Stimulated activated CD8-positive, alpha-beta memory T cell treated with anti-CD3 and anti-CD28 coated beads, Interleukin-2, amount 100 ng/mL, for 1 hour (primary cell): ENCODE data around the gene ESRRB.

Source experiments
- DNase-seq, 2 donors: peaks; one replicate each; pipeline ENCODE4 v3.0.0-alpha.2; 2020; ENCODE audit warnings: low read depth in 2 of 2

Gene ESRRB

DNA sequence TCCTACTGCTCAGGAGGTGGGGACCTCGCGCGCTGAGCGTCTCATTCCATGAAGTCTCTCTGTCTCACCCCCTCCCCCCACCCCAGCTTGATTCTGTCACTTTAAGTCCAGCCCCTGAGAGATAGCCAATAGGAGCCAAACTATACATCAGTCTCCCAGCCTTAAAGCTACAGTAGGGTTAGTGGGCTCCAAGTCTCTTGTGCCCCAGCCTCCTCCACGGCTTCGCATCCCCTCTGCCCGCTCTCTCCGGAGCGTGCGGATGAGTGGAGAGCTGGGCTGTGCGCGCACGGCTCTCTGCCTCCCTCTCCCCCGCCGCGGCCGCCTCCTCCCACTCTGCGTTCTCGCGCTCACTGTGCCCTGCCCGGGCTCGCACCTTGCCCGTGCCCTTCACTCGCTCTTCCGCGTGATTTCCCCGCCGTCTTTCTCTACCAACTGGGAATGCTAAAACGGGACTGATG lies at the start of gene ESRRB:
Gene ESRRB (plus strand): TSS at position 191 of the 458 bp plus-strand sequence. CDS start 265 bp downstream, at position 456.
- DNase-seq, result no peak

DNA sequence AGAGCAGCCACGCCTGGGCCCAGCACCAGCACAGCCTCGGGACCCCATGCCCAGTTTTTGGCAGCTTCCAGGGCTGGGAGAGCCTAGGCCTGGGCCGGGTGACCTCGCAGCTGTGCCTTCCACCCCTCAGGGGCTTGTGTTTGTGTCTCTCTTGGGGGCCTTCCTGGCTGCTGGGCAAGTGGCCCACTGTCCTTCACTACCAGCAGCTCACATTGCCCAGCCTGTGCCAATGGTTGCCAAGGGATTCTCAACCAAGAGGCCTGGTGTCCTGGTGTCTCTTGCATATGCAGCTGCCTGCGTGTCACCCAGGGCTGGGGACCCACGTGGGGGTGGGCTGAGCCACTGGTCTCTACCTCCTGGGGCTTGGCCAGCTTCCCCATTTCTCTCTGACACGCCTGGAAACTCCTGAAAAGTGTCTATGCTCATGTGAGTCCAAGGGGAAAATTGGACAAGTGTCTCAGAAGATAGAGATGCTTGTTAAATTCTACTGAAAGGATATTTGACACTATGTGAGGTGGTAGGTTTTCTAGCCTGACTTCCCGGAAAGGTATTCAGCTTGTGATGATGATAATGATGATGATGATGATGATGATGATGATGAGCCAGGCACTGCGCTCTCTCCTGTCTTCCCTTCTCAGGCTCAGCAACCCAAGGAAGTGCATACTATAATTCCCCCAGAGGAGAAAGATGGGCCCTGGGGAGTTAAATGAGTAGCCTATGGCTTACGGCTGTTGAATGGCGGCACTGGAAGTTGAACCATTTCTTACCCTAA lies 48.8 kb upstream of the ESRRB start:
- no peak for DNase-seq

DNA sequence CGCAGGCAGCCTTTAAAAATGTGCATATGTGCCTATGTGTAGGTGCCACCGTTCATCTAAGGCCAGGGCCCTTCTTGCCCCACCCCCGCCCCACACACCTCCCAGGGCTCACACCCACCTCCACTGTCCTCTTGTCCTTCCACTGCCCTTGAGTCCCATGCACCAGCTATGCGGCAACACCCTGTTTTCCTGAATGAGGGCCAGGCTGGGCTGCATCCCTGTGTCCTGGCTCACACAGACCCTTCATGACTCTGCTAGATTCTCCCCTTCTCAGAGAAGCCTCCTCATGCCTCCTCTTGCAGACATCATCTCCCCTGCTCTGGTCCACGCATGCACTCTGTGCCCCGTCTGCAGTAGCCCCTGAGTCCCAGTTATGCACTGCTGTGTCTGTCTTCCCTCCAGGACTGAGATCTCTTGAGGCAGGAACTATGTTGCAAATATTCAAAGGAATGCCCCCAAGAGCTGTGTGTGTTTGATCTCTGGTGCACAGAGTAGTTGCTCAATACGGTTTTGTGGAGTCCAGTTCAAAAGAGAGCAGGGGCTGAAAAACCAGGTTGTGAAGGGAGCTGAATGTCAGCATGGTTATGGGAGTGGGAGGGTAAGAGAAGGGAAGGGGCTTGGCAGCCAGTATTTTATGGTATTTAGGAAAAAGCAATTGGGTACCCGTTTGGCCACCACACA lies 47.3 kb upstream of the ESRRB start:
- DNase-seq, result no peak

DNA sequence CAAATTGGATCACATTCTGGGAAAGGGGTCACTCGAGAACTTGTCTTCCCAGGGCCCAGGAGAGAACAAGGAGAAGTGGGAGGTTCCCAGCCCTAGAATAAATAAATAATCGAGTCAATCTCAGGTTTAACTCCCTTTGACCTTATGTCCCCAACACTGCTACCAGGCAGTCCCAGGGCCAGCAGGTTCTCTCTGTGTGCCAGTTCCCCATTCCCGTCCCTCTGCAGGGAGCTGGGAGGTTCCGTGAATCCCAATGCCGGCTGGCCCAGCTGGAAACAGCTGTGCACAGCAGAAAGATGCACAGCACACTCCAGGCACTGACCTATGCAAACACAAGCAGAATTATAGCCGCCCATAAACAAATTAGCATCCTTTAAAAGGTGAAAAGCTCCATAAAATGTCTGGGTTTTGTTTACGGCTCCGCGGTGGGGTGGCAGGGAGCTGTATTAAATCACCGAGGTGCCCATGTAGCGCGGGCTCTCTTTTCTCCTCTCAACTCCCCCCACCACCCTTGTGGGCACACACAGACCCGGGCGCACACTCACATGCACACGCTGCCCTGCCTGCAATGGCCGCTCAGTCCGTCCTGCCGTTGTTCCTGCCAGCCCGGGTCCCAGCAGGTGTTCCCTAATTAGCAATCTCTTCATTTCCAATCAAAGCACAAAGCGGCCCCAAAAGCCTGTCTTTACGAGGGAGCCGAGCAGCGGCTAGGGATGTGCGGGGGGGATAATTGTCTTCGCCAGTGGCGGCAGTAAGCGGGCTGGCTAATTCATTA lies 46.6 kb upstream of the ESRRB start:
- no peak for DNase-seq

DNA sequence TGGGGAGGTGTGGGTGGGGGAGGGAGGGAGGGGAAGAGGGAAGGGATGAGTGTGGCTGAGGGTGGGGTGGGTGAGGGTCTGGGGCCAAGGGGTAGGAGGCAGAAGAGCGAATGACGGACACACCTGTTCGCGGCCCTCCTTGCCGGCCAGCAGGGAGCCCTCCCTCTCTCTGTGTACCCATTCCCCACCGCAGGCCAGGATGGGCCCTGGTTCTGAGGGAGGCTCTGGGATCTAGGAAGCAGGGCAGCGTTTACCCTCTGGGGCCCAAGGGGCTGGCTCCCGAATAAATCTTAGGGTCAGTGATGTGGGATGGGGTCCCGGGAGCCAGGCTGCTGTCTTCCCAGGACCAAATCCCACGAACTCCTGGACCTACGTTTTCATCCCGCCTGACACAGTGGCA lies 46.0 kb upstream of the ESRRB start:
- DNase-seq, result no peak

DNA sequence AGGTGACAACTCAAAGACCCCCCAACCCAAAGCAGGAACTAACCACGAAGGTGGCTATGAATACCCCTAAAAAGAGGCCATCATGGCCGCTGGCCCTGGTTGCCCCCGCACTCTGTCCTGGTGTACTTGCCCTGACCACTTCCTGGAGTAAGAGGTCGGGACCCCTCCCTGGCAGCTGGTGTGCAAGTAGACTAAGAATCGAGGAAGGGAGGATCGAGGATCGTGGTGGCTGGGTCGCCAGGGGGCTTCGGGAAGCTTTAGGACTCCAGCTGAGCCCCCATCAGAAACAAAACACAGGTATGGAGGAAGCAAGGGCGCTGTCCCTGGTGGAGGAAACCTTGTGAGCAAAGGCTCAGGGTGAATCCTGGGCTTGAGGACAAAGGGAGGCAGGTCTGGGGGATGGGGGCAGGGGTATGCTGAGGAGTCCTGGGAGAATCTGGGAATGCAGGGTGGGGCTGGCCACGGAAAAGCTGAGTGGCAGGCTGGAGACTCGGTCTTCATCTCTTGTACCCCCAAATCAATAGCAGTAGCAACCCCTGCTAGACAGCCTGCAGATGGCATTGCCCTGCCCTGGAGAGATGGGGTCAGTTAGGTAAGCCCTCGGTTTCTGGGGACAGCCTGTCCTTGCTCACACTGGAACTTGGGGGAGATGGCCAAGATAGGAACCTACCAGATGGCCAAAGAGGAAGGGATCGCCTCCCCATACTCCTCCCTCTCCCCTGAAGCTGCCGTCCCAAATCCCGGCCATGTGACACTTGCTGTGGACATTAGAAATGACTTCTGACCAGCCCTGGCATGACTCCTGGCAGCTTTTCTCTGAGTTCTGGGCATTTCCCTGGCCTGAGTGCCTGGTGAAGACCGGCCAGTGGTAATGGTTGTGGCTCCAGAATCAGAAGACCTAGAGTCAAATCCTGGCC lies 45.3 kb upstream of the ESRRB start:
- DNase-seq, result no peak

DNA sequence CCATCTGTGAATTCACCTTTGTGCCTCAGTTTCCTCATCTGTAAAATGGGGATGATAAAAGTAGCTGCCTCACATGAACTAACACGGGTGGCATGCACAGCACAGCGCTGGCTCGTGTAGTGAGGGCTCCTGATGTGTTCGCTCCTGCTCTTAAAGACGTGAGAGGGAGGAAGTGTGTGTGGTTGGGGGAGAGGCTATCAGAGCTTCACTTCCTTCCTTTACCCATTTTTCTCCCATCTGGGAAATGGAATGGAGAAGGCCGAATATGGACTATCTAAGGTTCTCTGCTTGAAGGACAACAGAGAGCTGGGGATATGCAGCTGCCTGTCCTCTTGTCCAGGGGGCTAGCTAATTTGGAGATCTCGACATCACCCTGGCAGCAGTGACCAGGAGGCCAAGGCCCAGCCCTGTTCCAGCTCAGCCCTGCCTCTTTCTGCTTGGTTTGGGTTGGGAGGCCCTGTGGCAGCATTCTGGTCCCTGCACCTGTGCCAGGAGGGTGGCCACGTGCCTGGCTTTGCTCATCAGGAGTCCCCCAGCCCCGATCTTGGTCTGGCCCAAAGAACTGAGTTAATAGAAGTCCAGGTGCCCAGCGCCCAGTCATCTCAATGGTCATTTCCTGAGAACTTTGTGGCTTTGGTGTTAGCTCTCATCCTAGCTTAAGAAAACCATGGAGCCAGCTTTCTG lies 44.5 kb upstream of the ESRRB start:
- no peak for DNase-seq

DNA sequence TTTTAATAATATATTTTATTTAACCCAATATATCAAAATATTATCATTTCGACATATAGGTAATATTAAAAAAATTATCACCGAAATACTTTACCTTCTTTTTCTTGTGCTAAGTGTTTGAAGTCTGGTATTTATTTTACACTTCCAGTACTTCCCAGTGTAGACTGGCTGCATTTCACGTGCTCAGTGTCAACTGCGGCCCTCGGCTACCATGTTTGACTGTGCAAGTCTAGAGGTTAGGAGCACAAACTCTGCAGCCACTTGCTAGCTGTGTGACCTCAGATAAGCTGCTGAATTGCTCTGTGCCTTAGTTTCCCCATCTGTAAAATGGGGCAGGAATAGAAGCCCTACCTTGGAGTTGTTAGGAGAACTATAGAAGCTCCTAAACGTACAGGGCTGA lies 42.3 kb upstream of the ESRRB start:
- no peak for DNase-seq

DNA sequence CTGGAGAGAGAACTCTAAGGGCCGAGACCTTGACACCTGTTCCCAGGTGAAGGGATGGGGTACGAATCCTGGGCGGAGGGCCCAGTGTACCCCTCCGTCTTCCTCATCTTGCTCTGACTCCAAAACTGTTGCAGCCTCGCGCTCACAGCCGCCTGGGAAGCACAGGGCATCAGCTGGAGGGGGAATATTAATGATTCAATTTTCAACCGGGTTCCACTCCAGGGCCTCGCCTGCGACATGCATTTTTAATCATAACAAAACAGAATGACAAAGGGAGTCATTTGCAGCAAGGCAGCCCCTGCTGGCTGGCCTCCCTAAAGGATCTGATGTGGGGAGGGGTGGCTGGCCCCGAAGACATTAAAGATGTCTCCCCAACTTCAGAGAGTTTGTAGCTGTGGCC lies 41.6 kb upstream of the ESRRB start:
- DNase-seq, result no peak

DNA sequence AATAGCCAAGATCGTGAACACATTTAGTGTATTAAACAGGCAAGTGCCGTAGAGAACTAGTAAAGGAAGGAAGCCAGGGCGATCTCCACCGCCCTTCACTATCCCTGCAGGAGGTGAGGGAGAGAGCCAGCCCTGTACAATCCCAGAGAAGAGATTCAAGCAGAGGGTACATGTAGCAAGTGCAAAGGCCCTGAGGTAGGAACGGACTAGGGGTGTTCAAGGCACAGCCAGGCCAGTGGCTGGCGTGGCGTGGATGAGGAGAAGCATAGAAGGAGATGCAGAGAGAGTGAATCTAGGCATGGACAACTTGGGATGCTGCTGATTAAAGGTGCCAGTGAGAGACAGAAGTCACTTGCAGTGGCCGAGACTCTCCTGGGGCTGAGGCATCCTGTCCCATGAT lies 39.1 kb upstream of the ESRRB start:
- no peak for DNase-seq

DNA sequence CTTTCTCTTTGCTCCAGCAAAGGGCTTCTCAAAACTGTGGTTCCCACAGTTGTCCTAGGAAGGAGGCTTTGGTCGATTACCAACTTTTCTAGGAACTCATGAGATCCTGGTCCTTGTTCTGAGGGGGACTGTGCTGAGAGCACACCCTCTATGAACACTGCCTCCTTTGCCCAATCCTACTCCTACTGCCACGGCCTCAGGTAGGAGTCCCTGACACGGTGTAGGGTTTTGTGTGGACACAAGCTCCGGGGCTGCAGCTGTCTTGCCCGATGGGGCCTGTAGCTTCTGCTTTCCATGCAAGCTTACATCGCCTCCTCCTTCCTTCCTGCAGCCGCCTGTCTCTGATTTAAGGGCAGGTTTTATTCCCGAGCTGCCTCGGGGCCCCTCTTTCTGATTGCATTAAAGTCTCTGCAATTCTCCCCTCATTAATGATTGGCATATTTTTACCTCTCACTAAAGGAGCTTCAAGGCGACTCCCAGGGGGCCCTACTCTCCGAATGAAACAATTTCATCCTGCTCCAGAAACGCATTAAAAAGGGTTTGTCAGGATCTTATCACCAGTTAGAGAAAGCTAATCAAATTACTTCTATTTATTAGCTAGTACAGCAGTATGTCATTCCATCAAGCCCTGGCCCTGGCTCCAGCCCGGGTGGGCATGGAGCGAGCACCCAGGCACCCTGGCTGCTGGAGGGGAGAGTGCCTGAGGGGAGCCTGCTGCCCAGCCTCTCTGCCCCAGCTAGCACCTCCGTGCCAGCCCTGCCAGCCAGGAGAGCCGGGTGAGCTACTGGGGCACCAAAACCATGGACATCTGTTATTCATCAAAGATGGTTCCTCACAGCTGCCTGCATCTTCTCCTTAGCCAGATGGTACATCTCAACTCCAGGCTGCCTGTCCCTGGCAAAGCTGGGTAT lies 38.0 kb upstream of the ESRRB start:
- DNase-seq, result no peak

DNA sequence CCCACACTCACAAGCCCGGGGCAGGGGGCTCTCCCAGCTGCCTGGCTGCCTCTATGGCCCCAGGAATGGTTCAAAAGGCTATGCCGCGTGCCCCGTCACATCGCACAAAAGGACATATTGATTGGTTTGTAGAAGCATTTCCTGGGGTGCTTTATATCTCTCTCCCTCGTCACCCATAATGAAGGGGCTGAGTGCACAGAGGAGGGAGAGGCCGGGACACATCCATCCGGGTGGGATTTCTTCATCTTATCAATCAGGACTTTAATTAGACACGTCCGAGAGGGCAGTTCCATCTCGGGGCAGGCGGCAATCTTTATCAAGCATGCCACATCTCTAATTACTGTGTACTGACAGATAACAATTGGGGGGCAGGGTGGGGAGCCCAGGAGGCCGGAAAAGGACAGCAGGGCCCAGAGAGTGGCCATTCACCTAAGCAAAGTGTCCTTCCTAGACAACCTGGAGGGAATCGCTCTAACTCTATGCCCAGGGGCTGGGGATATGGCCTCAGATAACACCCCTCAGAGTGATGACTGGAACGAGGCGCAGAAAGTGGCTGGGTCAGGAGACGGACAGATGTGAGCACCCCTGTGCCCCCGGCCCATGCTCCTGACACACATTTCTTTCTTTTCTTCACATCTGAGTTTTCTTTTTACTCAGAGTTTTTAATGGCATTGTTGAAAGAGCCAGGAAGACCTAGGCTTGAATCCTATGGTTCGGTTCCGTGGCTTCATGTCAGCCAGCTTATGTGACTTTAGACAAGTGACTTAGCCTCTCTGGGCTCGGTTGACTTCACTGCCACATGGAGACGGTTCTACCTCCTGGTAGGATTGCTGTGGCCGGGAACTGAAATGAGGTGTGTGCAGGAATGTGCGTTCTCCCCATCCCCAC lies 36.0 kb upstream of the ESRRB start:
- DNase-seq, result no peak

DNA sequence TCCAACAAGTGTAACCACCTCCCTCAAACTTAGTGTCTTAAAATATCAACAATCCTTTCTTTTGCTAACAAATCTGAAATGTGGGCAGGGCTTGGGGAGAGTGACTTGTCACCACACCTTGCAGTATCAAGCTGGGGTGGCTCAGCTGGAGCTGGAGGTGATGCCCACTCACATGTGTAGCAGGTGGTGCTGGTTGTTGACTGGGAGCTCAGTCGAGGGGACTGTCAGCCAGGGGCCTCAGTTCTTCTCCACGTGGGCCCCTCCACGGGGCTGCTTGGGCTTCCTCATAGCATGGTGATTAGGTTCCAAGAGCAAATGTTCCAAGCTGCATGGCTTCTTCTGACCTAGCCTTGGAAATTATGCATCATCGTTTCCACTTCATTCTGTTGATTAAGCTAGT lies 32.6 kb upstream of the ESRRB start:
- DNase-seq, result no peak

DNA sequence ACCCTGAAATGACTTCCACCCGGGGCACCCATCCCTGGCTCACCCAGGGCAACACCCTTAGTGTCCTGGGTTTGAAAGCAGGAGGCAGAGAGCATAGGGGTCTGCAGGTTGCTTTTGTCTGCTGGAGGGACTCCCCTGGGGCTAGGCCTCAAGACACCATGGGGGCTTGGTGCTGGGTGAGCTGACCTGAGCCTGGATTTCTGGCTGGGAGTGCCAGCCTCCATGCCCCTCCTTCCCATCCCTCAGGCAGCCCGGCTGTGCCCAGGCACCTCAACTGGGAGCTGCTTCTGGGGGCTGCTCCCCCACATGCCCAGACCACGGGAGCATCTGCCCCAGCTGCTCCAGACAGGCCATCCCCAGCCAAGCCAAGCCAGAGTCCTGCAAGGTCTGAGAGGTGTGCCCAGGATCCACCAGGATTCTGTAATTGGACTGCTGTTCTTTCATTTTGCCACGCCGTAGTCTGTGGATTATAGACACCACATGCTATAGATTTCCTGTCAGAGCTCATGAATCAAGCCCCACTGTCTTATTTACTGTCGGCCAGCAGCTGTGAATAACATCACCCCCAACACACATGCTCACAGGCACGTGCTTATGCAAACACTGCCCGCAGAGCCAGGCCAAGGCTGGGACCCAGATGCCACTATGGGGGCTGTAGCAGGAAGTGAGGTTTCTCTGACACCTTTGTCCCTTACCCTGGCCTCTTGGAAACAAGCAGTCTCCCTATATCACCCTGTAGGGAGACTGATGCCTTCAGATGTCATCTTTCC lies 29.4 kb upstream of the ESRRB start:
- DNase-seq, result no peak

DNA sequence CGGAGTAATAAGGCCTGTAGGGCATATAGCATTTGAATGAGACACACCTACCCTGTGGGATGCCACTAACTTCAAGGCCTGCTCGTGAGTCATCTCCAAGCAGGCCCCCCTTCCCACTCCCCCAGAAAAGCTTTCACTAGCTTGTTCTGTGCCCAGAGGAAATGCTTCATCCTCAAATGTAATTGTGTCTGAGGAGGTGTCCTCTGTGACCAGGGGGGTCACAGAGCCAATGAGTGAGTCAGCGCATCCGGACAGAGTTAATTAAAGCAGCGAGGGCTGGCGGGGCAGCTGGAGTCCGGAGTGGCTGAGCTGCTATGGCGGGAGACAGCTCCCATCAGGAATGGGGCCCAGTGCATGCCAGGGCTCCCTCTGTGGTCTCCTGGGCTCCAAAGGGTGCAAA lies 27.0 kb upstream of the ESRRB start:
- DNase-seq, result no peak

DNA sequence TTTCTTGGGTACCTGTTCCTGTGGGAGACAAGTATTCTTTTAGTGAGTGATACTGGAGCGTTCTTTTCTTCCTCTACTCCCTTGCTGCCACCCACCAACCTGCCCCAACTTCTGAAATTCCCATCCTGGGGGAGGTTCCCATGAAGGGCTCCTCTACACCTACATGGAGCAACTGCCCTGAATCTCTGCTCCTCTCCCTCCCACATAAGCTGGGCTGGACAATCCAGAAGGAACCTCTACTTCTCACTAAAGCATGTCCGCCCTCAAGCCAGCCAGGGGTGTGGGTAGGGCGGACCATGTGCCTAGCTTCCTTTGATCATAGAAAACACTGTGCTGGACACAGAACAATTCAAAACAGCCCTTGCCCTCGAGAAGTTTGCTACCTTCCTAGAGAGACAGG lies 25.9 kb upstream of the ESRRB start:
- no peak for DNase-seq

DNA sequence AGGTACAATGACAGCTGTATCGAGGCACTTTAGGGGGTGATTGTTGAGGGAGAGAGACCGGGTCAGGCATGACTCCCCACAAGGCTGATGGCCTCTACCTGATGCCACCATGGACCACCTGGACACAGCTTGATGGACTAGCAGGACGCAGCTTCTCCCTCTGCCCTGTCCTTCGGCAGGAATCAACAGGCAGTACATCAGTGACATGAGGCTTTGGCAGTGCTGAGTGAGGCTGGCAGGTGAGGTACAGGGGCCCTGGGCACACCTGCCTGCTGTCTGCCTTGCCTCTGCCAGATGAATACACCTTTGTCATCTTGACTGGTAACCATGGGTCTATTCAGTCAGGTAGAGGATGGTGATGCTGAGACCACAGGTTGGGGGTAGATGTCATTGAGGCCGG lies 25.3 kb upstream of the ESRRB start:
- DNase-seq, result no peak

DNA sequence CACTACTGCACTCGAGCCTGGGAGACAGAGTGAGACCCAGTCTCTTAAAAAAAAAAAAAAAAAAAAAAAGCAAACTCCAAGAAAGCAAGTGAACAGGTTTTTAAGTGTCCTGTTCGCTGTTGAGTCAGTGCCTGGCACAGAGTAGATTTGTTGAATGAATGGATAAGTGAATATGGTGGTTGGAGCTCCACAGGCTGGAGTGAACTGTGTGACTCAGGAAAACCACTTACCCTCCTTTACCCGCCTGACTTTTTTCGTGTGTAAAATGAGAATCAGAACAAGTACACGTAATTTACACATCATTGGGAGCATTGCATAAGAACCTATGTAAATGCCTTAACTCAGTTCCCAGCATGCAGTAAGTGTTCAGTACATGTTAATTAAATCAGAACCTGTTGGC lies 24.0 kb upstream of the ESRRB start:
- DNase-seq, result no peak
